Stimulated activated CD8-positive, alpha-beta memory T cell treated with anti-CD3 and anti-CD28 coated beads, Interleukin-7, amount 100 ng/mL, for 48 hours (primary cell): ENCODE data around the gene NRP1.
"Not testable (repeated sequence)": the region's sequence is repeated elsewhere in the genome, so short reads cannot be mapped to it uniquely, and the experiment has no call there.

Experiments
- DNase-seq, 2 donors: peaks; one replicate each; pipeline ENCODE4 v3.0.0-alpha.2; 2020; ENCODE audit warnings: low read depth in 1 of 2; ENCODE audit errors: extremely low read depth in 1 of 2

The NRP1 gene

DNA sequence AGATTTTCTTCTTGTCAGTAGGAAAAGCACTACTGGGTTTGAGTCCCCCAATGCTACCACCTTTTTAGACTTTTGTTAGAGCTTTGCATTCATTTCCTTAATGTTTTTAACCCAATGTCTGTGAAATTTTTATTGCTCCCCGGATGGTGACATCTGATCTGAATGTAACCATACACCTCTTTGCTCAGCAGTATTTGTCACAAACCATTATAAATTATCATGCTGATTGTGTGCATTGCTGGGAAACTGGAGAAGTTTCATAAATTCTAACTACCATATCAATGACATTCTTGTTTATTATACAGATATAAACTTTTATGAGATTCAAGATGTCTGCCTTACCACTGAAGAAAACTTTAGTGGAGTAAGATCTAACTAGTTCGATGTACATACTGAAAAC is 8.5 kb downstream of the NRP1 start:
- no peak for DNase-seq

DNA sequence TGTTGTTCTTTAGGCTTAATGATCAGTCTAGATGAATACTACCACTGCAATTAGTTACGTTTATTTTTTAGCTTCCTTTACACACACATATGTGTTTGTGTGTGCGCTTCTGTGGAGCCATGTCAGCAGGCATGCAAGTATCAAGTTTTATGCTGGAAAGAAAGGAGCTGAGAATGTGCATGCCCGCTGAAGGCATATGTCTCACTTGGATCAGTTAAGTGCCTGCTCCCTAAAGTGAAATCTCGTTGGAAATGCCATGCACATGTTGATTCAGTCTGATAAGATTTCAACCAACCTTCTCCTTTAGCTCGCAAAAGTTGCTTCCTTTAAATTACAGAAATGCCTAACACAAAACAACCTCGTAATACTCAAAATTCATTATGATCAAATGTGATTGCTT is 10.7 kb downstream of the NRP1 start:
- no peak for DNase-seq

DNA sequence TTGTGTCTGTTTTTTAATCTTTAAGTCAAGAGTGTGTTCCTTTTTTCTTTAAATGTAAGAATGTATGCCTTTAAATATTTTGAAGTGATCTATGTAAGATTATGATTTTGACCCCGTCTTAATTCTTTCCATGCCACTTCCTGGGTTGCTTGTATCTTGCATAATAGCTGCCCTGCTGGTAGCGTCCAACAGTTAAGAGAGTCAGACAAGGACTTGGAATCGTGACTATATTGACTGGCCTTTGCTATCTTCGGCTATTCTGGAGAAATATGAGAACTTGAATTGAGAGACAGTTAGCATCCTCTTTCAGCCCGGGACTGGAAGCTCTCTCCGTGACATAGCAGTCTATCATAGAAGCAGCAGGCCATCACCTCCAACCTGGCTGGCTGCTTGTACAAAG is 13.0 kb downstream of the NRP1 start:
- DNase-seq, result no peak

DNA sequence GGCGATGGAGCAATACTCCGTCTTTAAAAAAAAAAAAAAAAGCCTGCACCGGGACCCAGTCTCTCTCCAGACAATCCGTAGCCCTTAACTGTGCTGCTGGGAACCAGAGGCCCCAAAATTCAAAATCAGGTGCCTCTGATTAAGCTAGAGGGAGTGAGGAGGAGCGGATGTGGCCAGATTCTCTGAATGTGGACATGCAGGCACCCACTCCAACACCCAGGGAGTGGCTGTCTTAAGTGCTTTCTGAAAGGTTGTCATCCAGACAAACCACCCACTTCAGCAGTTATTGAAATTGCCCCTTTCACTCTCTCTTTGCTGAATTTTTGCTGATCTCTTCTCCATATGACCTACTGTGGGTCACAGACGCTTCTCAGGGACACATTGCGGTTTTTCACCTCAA is 14.2 kb downstream of the NRP1 start:
- DNase-seq, result no peak

DNA sequence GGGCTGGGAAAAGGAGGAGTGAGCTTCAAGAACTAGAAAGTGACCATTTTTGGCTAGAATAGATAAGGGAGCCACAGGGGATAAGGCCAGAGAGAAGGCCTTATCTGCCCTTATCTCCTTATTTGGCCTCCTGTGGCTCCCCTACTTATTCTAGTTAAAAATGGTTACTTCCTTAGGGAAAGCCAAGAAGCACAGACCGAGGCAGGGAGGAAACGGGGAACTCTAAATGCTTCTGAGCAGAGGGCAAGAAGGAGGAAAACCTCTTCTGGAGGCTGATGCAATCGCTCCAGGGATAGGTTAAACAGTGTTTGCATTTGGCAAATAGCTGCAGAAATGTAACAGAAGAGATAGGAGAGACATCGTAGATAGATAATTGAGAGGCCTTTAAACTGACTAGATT is 18.6 kb downstream of the NRP1 start:
- no peak for DNase-seq

DNA sequence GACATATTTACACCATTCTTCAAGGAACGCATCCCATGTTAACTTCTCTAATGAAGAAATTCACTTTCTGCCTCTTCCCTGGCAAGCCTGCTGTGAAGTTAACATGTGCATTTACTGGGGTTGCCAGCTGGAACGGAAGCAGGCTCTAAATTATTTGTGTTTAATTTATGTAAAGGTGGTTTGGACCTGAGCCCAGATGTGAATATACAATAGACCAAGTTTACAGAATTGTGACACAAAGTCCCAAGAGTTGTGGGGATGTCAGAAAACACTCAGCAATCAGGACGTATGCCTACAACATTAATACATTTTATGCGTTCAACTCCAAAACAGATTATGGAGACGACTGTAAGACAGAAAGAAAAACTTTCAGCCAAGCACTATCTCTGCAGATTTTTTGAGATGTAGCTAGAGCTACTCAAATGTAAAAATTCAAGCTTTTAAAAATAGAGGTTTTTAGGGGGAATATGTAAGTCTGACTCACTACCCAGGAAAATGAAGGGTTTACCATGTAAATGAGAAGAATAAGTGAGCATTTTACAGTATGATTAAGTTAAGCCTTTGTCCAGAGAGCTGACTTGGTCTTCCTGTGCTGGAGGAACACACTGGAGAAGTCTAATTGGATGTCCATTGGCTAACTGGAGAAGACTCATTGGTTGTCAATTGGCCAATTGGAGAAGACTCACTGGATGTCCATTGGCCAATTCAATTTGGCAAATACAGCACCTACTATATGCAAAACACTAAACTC is 19.5 kb downstream of the NRP1 start:
- no peak for DNase-seq

DNA sequence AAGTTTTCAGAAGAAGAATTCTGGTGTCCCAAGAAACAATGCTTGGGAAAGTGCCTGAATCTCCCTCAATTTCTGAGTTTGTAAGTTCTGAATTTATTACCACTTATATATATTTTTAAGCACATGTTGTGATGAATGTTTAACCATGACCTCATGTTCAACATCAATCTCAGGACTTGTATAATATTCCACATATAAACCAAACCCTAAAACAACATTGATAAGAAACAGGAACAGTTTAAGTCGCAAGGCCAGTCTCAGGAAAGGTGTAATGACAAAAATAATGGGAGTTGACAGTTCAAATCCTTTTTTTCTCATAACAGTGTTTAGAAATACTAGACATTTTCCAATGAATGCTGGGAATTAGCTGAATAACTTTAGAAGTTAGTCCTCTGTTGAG is 22.8 kb downstream of the NRP1 start:
- no peak for DNase-seq

DNA sequence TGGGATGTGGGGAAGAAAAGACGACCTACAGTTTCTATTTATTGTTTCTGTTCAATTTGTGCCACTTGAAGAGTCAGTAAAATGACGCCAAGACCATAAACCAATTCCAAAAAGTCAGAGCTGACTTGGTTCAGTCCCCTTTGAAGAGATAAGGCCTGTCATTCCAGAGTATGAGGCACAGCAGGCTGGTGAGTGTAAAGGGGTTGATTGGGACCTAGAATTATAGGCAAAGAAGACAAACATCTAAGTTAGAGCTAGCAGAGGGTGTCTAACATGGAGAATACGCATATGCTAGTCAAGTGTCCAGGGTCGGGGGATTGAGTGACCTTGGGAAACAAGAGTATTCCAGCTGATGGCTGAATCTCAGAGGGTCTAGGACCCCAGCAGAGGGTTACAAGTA is 23.6 kb downstream of the NRP1 start:
- no peak for DNase-seq

DNA sequence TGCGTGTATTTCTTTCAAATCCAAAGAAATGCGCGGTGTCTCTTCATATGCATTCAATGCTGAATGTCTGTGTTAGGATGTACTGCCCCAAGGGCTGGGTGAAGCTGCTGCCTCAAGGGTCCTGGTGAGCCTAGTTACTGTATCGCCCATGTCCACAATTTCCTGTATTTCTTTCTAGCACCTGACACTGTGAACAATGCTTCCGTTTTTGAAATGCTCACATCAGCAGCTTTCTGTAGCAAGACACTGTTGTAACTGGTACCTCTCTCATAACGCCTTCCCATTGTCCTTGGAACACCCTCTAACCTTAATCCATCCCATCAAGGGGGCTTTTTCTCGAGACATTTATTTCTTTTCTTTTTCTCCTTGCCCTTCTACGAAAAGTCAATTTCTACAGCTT is 25.1 kb downstream of the NRP1 start:
- DNase-seq, result no peak

DNA sequence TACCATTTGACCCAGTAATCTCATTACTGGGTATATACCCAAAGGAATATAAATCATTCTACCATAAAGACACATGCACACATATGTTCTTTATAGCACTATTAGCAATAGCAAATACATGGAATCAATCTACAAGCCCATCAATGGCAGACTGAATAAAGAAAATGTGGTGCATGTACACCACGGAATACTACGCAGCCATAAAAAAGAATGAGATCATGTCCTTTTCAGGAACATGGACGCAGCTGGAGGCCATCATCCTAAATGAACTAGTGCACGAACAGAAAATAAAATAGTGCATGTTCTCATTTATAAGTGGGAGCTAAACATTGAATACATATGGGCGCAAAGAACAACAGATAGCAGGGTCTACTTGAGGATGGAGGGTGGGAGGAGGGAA is 26.6 kb downstream of the NRP1 start:
- DNase-seq, result no peak

DNA sequence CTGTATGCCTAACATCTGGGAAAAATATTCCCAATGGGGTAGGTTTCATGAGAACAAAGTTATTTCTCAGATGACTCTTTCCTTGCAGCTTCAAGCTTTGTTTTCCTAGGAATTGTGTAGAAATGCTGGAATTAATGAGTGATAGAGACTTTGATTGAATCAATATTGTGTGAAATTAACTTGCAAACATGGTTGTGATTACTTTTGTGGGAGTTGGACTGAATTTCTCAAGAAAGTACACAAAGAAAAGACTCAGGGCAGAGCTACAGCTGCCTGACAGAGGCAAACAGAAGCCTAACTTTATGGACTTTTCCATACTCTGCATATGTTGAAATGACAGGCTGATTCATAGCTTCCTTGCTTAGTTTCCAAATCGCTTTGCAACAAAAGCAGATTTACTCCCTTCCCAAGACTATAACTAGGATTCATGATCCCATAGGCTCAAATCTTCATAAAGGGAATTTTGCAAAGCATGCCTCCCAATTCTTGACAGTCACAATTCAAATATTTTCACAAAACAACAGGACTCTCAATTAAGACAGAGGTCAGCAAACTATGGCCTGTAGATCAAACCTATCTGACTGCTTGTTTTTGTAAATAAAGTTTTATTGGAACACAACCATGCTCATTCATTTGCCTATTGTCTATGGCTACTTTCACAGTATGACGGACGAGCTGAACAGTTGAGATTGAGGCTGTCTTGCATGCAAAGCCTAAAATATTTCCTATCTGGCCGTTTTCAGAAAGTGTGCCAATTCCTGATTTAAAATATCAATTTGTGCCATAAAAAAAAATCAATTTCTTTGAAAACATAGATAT is 27.6 kb downstream of the NRP1 start:
- no peak for DNase-seq

DNA sequence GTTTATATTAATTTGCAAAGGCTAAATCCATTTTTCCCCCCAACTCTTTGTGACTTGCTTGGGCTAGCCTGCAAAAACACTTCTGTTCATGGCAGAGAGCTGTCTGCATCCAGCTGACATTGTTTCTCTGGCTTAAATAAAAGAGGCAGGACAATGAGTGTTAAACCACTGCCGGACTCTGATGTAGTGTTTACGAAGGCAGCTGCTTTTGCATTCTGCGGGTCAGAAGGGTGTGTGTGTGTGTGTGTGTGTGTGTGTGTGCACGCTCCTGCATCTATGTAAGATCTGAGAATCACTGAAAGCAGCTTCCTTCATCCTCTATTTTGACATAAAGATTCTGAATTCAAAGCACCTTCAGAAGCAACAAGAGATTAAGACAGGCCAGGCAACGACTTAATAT is 28.3 kb downstream of the NRP1 start:
- no peak for DNase-seq

DNA sequence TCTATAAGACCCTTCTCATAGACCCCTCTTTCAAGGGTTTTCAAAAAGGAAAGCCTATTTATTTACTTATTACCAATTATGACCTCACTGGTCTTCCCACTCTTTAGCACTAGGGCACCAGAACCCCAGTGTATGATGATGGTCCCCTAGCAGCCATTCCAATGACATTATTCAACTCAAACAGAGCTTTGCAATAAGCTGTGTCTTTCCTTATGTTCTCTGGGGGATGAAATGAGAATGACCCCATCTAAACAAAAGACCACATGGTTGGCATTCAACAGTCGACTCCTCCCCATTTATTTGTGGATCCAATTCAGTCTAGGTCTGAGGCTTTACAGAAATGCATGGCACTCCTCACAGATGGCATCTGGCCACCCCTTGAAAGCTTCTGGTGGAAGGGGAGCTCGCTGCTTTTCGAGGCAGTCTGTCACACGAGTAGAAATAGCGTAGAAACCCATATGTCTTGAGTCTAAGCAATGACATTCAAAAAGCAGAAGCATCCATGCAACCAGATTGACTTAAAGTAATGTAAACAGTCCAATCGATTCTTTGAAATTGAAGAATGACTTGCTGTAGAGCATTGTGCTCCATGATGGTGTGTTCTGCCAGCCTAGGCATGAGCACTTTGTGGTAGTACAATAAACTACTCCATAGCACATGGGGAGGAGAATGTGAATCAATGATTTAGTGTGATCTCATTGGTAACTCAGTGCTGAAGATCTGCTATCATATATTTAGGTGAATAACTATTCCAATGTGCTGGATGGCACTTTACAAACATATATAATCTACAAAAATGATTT is 29.8 kb downstream of the NRP1 start:
- DNase-seq, result no peak

DNA sequence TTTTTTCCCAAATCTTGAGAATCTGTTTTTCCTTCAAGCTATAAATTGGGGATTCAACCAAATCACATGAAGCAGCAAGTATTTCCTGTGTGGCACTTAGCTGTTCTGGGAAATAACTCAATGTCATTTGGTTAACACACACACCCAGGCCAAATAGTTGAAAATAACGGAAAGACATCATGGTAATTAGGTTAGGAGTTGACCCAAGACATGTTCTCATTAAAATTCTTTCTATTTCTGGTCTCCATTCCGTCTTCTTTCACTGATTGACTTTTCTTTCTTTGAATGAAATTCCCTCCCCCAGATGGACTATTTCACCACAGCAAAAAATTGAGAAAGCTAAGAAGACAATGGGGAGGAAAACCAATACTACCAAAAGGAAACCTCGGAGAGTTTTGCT is 30.5 kb downstream of the NRP1 start:
- no peak for DNase-seq

DNA sequence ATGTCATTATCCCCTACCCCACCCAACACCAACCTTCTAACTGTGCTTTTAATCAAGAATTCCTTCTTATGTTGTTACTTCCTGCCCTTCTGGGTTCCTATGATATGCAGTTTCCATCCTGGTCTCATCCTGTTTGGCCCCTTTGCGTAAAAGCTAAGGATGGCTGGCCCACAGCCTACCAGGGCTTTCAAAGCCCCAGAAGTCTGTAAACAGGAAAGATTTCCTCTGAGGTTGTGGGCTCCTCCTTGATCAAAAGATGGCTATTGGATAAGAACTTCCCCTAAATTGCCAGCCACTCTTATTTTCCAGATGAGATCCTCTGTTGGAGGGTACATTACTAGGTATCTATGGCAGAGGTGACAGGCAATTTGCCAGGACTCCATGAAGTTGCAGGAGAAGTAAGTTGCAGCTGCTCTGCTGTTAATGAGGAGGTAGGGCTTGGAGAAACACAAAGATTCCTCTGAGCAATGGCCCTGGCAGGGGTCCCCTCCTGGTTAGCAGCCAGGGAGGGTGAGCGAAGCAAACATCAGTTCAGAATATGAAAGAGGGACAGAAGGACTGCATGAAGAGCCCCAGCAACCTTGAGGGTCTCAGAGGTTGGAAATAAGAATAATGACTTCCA is 32.1 kb downstream of the NRP1 start:
- DNase-seq, result no peak

DNA sequence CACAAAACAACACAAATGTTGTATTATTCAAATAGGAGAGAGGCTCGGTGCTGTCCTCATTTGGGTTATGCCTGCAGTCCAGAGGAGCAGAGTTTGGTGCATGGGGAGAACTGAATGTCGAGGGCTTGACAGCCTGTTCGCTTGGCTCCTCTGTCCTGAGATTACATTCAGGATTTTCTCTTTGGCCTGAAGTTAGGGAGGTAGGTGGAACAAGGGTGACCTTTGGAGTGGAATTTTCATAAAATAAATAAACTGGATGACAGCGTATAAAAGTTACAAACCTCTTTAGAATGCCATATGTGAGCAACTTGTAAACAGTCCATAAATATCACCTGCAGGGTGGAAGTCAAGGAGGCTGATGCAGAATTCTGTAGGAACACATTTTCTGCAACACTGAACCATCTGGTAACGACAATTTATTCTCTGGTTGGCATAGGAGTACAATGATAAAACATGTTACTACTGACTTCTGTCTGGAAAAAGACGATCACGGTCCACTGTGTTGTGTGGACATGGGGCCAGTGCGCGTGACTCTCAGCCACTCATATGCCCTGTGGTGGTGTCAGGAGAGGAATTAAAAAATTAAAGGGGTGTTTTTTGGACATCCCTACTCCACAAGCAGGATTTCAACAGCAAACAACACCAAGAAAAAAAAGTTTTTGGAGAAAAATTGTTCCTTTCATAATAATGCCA is 33.2 kb downstream of the NRP1 start:
- DNase-seq, result no peak

DNA sequence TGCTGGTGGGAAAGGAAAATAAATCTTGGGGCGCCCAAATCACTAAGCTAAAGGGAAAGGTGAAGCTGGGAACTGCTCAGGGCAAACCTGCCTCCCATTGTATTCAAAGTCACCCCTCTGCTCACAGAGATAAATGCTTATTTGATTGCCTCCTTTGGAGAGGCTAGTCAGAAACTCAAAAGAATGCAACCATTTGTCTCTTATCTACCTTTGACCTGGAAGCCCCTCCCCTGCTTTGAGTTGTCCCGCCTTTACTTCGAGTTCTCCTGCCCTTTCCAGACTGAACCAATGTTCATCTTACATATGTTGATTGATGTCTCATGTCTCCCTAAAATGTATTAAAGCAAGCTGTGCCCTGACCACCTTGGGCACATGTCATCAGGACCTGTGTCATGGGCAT is 33.9 kb downstream of the NRP1 start:
- not testable (repeated sequence) for DNase-seq

DNA sequence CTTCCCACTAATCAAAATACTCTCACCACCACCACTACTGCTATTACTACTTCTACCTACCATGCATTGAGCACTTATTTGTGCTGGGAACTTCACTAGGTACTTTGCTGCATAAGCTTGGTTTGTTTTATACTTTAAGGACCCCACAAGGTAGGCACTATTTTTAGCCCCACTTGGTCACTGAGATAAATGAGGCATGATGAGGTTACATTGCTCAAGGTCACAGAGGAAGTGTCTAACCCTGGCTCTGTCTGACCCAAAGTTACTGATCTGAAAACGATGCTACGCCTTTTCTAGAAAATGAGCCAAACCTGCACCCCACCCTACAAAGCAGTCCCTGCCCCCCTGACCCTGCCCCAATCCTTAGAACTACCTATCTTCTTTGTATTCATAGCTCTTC is 35.6 kb downstream of the NRP1 start:
- no peak for DNase-seq

DNA sequence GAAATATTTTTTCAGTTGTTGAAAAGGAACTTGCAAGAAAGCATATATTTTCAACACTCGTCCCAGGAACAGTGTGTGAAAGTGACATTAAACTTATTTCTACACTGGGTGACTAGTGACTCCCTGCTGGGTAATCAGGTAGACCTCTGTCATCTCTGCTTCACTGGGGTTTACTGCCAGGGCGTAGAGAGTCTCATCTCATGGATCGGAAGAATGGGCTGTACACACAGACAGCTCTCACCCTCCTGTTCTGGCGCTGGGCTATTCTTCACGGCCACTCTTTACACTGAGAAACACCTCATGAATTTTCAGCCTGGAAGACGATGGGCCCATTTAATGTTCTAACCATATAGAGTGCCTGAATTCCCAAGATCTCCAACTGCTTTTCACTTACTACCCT is 36.4 kb downstream of the NRP1 start:
- DNase-seq, result no peak

DNA sequence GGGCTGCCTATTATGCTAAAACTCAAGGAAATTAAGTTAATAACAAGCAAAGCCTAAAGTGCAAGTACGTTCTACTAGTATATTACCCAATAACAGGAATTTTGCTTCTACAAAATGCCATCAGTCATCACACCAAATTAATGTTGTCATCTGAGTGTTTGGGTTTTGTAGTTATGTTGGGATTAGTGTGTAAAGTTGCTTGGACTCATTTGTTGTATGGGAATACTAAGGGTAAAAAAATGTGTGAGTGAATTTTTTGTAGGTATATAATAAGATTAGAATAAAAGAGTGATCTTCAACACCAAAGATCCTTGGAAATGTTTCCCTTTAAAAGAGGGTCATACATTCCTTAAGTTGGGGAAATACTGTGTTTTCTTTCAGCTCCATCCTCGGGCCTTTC is 38.6 kb downstream of the NRP1 start:
- no peak for DNase-seq
